Activated B cell treated with CpG ODN at 0.5 μM for 24 hours (primary cell): Measurements from ENCODE around the gene NCOR1. TPM values are rescaled to one million over a fixed set of nuclear protein-coding genes. Genes with fewer than 3 reads are reported as not detected.

Source experiments
- ATAC-seq: fragments of 200-7000 bp; cut with Tn5 transposase; one replicate; pipeline ENCODE4 v1.10.0; 2021; ENCODE audit warnings: low read depth, mild to moderate bottlenecking, moderate library complexity
- CTCF ChIA-PET: fragments of 350-600 bp; sonication (Branson Sonifier 250); formaldehyde crosslinking; loops from one replicate; lab custom pipeline; 2021; ENCODE audit warnings: antibody characterized with exemption; lab: Charles Lee
- POLR2A ChIA-PET: fragments of 350-600 bp; sonication (Branson Sonifier 250); formaldehyde crosslinking; loops from one replicate; lab custom pipeline; 2021; ENCODE audit warnings: antibody characterized with exemption; lab: Charles Lee
- DNase-seq: peaks from one replicate; pipeline ENCODE4 v3.0.0; 2022
- H3K27ac Mint-ChIP-seq: one replicate; pipeline ENCODE4 v1.8.0; 2020; ENCODE audit warnings: mixed read lengths
- H3K27me3 Mint-ChIP-seq: one replicate; pipeline ENCODE4 v1.8.0; 2021; ENCODE audit warnings: mixed read lengths
- H3K36me3 Mint-ChIP-seq: one replicate; pipeline ENCODE4 v1.8.0; 2021; ENCODE audit warnings: low read depth, mixed read lengths
- H3K4me1 Mint-ChIP-seq: one replicate; pipeline ENCODE4 v1.8.0; 2021; ENCODE audit warnings: mixed read lengths
- H3K4me3 Mint-ChIP-seq: one replicate; pipeline ENCODE4 v1.8.0; 2020; ENCODE audit warnings: mild to moderate bottlenecking, mixed read lengths
- H3K9me3 Mint-ChIP-seq: one replicate; pipeline ENCODE4 v1.8.0; 2020; ENCODE audit warnings: mixed read lengths
- intact Hi-C: fragments of 100-400 bp; cut with micrococcal nuclease; formaldehyde crosslinking; loops from one replicate; pipeline ENCODE4 v1.15.1; 2024
- total RNA-seq: library from RNA; stranded (reverse); gene quantifications from 2 replicates; pipeline ENCODE4 v1.2.3, GENCODE V29; 2022
- TF ChIP-seq, protein P1 (sequence below): fragments of 200-600 bp; IDR thresholded peaks from one replicate; pipeline ENCODE4 v1.8.0; 2022; ENCODE audit warnings: antibody characterized with exemption, mild to moderate bottlenecking

The NCOR1 gene
- total RNA-seq, 1 donor from 2014 or later = 188 TPM

DNA sequence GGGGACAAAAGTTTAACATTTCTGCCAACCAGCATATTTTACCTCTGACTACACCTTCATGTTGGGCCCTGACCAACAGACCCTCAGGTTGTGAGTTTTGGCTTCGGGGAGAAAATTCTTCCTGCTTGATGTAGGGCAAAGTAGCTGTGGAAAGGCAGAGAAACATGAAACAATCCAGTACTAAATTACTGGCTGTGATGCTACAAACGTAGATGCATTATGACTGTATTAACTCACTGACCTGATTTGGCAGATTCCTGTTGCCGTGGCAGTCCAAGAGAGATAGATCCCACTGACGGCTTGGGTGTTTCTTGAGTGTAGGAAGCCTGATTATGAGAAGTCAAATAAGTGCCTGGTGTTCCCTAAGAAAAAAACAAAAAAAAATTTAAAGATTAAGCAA lies 135.0 kb downstream of the NCOR1 start:
- Mint-ChIP-seq H3K9me3 (no peaks in the 10 kb centered on the region), H3K27me3 (no peaks in the 10 kb centered on the region), H3K27ac (no peak overlapping the region), H3K36me3 (peaks cover 85% of the 10 kb centered on the region), H3K4me3 (no peak overlapping the region), H3K4me1 (no peaks in the 10 kb centered on the region)
- CTCF ChIA-PET = no interaction called here
- POLR2A ChIA-PET = no interaction called here
- TF ChIP-seq, protein P1, sequence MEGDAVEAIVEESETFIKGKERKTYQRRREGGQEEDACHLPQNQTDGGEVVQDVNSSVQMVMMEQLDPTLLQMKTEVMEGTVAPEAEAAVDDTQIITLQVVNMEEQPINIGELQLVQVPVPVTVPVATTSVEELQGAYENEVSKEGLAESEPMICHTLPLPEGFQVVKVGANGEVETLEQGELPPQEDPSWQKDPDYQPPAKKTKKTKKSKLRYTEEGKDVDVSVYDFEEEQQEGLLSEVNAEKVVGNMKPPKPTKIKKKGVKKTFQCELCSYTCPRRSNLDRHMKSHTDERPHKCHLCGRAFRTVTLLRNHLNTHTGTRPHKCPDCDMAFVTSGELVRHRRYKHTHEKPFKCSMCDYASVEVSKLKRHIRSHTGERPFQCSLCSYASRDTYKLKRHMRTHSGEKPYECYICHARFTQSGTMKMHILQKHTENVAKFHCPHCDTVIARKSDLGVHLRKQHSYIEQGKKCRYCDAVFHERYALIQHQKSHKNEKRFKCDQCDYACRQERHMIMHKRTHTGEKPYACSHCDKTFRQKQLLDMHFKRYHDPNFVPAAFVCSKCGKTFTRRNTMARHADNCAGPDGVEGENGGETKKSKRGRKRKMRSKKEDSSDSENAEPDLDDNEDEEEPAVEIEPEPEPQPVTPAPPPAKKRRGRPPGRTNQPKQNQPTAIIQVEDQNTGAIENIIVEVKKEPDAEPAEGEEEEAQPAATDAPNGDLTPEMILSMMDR = no peak
- intact Hi-C loops = no loop called here
- DNase-seq (no peak), ATAC-seq (no peak)

DNA sequence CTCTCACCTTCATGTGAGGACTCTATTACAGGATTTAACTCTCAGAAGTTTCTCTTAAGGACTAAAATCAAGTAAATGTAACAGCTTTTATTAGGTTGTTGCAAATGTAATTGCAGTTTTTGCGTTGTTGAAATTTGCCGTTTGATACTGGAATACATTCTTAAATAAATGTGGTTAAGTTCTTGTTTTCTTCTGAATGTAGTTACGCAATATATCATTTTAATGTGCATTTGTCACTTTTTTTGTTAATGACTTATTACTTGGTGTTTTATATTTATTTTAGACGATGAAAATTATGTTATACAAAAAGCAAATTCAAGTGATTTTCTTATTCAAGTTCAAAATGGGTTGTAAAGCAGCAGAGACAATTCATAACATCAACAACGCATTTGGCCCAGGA lies 139.4 kb downstream of the NCOR1 start:
- ChIA-PET CTCF (no interaction called here), POLR2A (no interaction called here)
- intact Hi-C loops = no loop called here
- Mint-ChIP-seq H3K4me3 (no peak overlapping the region), H3K4me1 (no peaks in the 10 kb centered on the region), H3K27ac (no peak overlapping the region), H3K27me3 (no peaks in the 10 kb centered on the region), H3K36me3 (peaks cover 82% of the 10 kb centered on the region), H3K9me3 (no peaks in the 10 kb centered on the region)
- DNase-seq (no peak), ATAC-seq (no peak)
- TF ChIP-seq, protein P1 = no peak

- ATAC-seq (no peak), DNase-seq (no peak)
- CTCF ChIA-PET = interaction anchor here (0.6 kb wide), 1 partner anchor 8 kb away, joined by 3 read pairs; no protein-coding TSS in a partner anchor
- no peak overlapping the region for H3K27ac Mint-ChIP-seq
- intact Hi-C loops = no loop called here
- H3K9me3 Mint-ChIP-seq = no peaks in the 10 kb centered on the region
- H3K27me3 Mint-ChIP-seq = no peaks in the 10 kb centered on the region
- TF ChIP-seq, protein P1 = no peak
- no peaks in the 10 kb centered on the region for H3K4me1 Mint-ChIP-seq
- POLR2A ChIA-PET = no interaction called here
- no peak overlapping the region for H3K4me3 Mint-ChIP-seq
- H3K36me3 Mint-ChIP-seq = peaks cover 85% of the 10 kb centered on the region
These were observed 140.9 kb downstream of the NCOR1 start for GRCh38 chr17:16074423-16074822.

- no peaks in the 10 kb centered on the region for H3K27me3 Mint-ChIP-seq
- peaks cover 85% of the 10 kb centered on the region for H3K36me3 Mint-ChIP-seq
- H3K4me3 Mint-ChIP-seq = no peak overlapping the region
- H3K27ac Mint-ChIP-seq = no peak overlapping the region
- TF ChIP-seq, protein P1 = no peak
- POLR2A ChIA-PET = interaction anchor here (0.6 kb wide), 1 partner anchor 184 kb away, joined by 4 read pairs; no protein-coding TSS in a partner anchor
- no peaks in the 10 kb centered on the region for H3K4me1 Mint-ChIP-seq
- CTCF ChIA-PET = no interaction called here
- no peak for ATAC-seq
- no peaks in the 10 kb centered on the region for H3K9me3 Mint-ChIP-seq
- intact Hi-C loops = no loop called here
- DNase-seq = no peak
These were observed 141.5 kb downstream of the NCOR1 start for GRCh38 chr17:16073845-16074244.

- no peak overlapping the region for H3K27ac Mint-ChIP-seq
- TF ChIP-seq, protein P1 = no peak
- ATAC-seq (no peak), DNase-seq (no peak)
- ChIA-PET POLR2A (no interaction called here), CTCF (no interaction called here)
- no peaks in the 10 kb centered on the region for H3K27me3 Mint-ChIP-seq
- H3K9me3 Mint-ChIP-seq = no peaks in the 10 kb centered on the region
- no peak overlapping the region for H3K4me3 Mint-ChIP-seq
- H3K4me1 Mint-ChIP-seq = no peaks in the 10 kb centered on the region
- H3K36me3 Mint-ChIP-seq = peaks cover 87% of the 10 kb centered on the region
- intact Hi-C loops = no loop called here
These were observed 143.3 kb downstream of the NCOR1 start for GRCh38 chr17:16072031-16072430.
